Fibroblast of the aortic adventitia (primary cell): ENCODE results near the gene KRTAP4-8. TPM values are rescaled to one million over a fixed set of nuclear protein-coding genes. Genes with fewer than 3 reads are reported as not detected.
"Not testable (repeated sequence)": the region's sequence is repeated elsewhere in the genome, so short reads cannot be mapped to it uniquely, and the experiment has no call there.

ENCODE experiments used
- DNase-seq: peaks from one replicate; pipeline ENCODE4 v3.0.0-alpha.2; 2010; ENCODE audit warnings: low read depth
- H3K4me3 ChIP-seq: 2 replicates; pipeline ENCODE4 v1.5.1; 2011; ENCODE audit warnings: low read depth, mild to moderate bottlenecking, control low read depth, low read length, moderate library complexity
- CTCF ChIP-seq: IDR thresholded peaks from 2 replicates; pipeline ENCODE4 v1.5.1; 2011; ENCODE audit warnings: mild to moderate bottlenecking, low read length, control low read depth, inconsistent platforms; ENCODE audit not compliant: insufficient read depth
- total RNA-seq: library from RNA; depleted of rRNA; stranded (reverse); fragments of >200 nt; gene quantifications from 2 replicates; pipeline ENCODE4 v1.2.3, GENCODE V29; 2012; ENCODE audit warnings: low replicate concordance

KRTAP4-8 gene
- total RNA-seq, 1 donor, result not detected

- H3K4me3 ChIP-seq, result no peak within 1 kb of the TSS
- peak; percentile 87 for DNase-seq
- no peak for TF ChIP-seq CTCF
These were observed 31.9 kb downstream of the KRTAP4-8 start, which contains the start of gene KRTAP2-4 for GRCh38 chr17:41065829-41066624. Gene KRTAP2-4, minus strand, starts transcription at chr17:41065879. Its CDS starts 34 bp downstream, at chr17:41065845.

DNA sequence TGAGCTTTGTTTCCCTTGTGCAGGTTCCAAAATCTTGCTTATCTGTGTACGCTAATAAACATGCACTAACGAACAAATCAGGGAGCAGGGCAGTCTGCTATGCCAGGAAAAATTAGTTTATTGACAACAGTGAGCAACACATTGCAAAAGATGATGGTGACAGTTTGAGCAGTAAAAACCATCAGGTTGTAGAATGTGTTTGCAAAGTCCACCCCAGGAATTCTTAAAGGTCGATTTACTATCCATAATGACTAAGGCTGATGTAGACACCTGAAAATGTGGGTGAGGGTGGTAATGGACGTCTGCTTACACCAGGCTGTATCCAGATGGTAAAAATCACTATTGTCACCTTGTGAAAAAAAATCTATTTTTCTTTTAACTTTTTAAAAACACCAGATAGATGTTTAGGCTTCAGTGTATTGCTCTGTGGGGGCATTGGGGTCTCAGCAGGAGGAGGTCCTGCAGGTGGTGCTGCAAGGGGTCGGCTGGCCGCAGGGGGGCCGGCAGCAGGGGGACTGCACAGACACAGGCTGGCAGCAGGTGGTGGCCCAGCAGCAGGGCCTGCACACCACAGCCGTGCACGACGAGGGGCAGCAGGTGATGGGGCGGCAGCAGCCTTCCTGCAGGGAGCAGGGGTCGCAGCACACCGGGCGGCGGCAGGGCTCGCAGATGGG is 32.8 kb downstream of the KRTAP4-8 start:
- DNase-seq, H3K4me3 ChIP-seq: not testable (repeated sequence)

DNA sequence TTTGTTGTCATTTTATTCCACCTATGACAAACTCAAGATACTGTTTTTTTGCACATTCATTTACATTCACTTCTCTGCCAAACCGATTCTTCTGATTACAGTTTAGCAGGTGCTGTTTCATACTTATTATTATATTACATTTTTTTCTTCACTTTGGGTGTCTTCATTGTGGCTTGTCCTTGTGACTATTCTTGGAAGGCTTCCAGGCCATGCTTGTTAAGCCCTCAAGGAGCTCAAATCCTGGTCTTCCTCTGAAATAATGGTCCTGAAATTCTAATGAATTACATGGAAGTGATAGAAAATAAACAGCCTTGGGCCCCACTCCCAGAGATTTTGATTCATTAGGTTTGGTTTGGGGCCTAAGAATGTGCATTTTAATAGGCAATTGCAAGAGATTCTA is 33.6 kb downstream of the KRTAP4-8 start:
- TF ChIP-seq CTCF, result no peak
- H3K4me3 ChIP-seq, result no peak overlapping the region
- DNase-seq, result no peak

DNA sequence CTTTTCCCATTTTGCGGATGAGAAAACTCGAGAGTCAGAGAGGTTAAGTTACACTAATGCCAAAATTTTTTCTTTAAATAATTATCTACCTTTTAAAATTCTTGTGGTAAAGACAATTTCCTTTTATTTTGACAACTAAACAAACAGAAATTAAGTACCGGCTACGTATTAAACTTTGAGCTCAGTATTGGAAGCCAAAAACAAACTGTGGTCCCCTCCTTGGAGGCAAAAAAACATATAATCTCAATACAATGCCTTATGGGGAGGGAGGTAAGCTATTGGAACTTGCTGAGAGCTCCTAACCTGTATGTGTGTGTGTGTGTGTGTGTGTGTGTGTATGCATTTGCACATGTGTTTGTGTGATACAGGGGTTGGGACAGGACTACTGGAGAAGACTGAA is 34.5 kb downstream of the KRTAP4-8 start:
- TF ChIP-seq CTCF, result no peak
- no peak for DNase-seq
- no peak overlapping the region for H3K4me3 ChIP-seq

DNA sequence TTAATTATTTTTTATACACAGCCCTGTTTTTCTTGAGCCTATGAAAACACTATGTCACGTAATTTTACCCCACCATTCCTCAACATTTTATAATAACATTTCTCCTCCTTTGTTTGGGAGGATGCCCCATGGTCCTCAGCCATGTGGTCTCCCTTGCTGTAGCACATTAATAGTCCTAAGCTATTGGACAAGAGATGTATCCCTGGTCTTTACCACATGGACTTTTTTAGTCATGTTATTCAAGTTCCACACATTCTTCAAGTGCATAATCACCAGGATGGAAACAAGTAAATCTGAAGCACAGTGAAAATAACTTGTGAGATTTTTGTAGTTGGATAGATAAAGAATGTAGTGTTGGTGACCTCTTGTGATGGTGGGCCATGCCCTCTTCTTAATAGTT is 36.0 kb downstream of the KRTAP4-8 start:
- no peak overlapping the region for H3K4me3 ChIP-seq
- no peak for TF ChIP-seq CTCF
- peak; percentile 92 for DNase-seq

GRCh38 chr17:41060052-41060604 is 37.8 kb downstream of the KRTAP4-8 start, which contains the start of gene KRTAP2-3:
Gene KRTAP2-3, minus strand, starts transcription at chr17:41060114. Its CDS starts 64 bp downstream, at chr17:41060050.
- TF ChIP-seq CTCF, result no peak
- peak; percentile 88 for DNase-seq
- no peak within 1 kb of the TSS for H3K4me3 ChIP-seq

- DNase-seq, result peak; percentile 78
- H3K4me3 ChIP-seq, result not testable (repeated sequence)
These were observed 38.5 kb downstream of the KRTAP4-8 start for GRCh38 chr17:41059276-41060051.
